GM18526 (cell line): ENCODE measurements around the gene KCNJ9.

Experiments used
- POLR2A ChIP-seq: IDR thresholded peaks from 3 replicates; pipeline ENCODE4 v1.6.1; 2011; ENCODE audit not compliant: insufficient read length; ENCODE audit errors: extremely low read depth

Gene KCNJ9

GRCh38 chr1:160103658-160104408, 22.5 kb downstream of the KCNJ9 start:
- no peak for TF ChIP-seq POLR2A

GRCh38 chr1:160104486-160104885, 23.1 kb downstream of the KCNJ9 start:
- TF ChIP-seq POLR2A = no peak

- TF ChIP-seq POLR2A = no peak
Measured at GRCh38 chr1:160105155-160105554, 23.8 kb downstream of the KCNJ9 start.

GRCh38 chr1:160107512-160107911, 26.2 kb downstream of the KCNJ9 start:
- TF ChIP-seq POLR2A = no peak

GRCh38 chr1:160108888-160109662, 27.7 kb downstream of the KCNJ9 start:
- TF ChIP-seq POLR2A = no peak

GRCh38 chr1:160109686-160110085, 28.3 kb downstream of the KCNJ9 start:
- TF ChIP-seq POLR2A = no peak

- no peak for TF ChIP-seq POLR2A
Measured at GRCh38 chr1:160112357-160112756, 31.0 kb downstream of the KCNJ9 start.

- no peak for TF ChIP-seq POLR2A
Measured at GRCh38 chr1:160113407-160113806, 32.1 kb downstream of the KCNJ9 start.

GRCh38 chr1:160114085-160114484, 32.7 kb downstream of the KCNJ9 start:
- no peak for TF ChIP-seq POLR2A

- no peak for TF ChIP-seq POLR2A
Measured at GRCh38 chr1:160115545-160116282, 34.4 kb downstream of the KCNJ9 start, which contains the start of gene ATP1A2. TSS of gene ATP1A2 (plus strand) at chr1:160115759. CDS start at chr1:160115862, 103 bp downstream.

- TF ChIP-seq POLR2A = no peak
Measured at GRCh38 chr1:160116283-160117147, 35.2 kb downstream of the KCNJ9 start.

- no peak for TF ChIP-seq POLR2A
Measured at GRCh38 chr1:160117300-160117699, 36.0 kb downstream of the KCNJ9 start.

GRCh38 chr1:160117709-160118183, 36.4 kb downstream of the KCNJ9 start:
- TF ChIP-seq POLR2A = no peak

GRCh38 chr1:160118928-160119327, 37.6 kb downstream of the KCNJ9 start:
- TF ChIP-seq POLR2A = no peak
